GM19025 (cell line): ENCODE results near the gene UQCRQ.

Experiments used
- ATAC-seq: cut with Tn5 transposase; IDR thresholded peaks from one replicate; pipeline ENCODE4 v1.9.1; 2021; ENCODE audit warnings: mild to moderate bottlenecking, low read depth, moderate library complexity; ENCODE audit not compliant: unreplicated experiment

UQCRQ gene

GRCh38 chr5:132866342-132867045 is at the start of gene UQCRQ, which contains the start of gene GDF9:
Gene UQCRQ (plus strand): TSS chr5:132866642. CDS start chr5:132866882, 240 bp downstream.
Gene GDF9 (minus strand): TSS chr5:132866469. CDS start chr5:132864533, 1,936 bp downstream.
- ATAC-seq = peak; percentile 99

- no peak for ATAC-seq
Measured at GRCh38 chr5:132817011-132817410, 49.4 kb upstream of the UQCRQ start.

- ATAC-seq = no peak
Measured at GRCh38 chr5:132819468-132819867, 47.0 kb upstream of the UQCRQ start.

GRCh38 chr5:132820162-132820754 is 46.2 kb upstream of the UQCRQ start:
- peak; percentile 61 for ATAC-seq

- no peak for ATAC-seq
Measured at GRCh38 chr5:132821350-132821749, 45.1 kb upstream of the UQCRQ start.

- ATAC-seq = no peak
Measured at GRCh38 chr5:132821791-132822190, 44.7 kb upstream of the UQCRQ start.

- no peak for ATAC-seq
Measured at GRCh38 chr5:132822650-132823480, 43.6 kb upstream of the UQCRQ start.

- no peak for ATAC-seq
Measured at GRCh38 chr5:132823481-132824050, 42.9 kb upstream of the UQCRQ start.

GRCh38 chr5:132824426-132824825 is 42.0 kb upstream of the UQCRQ start:
- no peak for ATAC-seq

GRCh38 chr5:132825033-132825833 is 41.2 kb upstream of the UQCRQ start:
- no peak for ATAC-seq

- ATAC-seq = no peak
Measured at GRCh38 chr5:132825834-132826391, 40.5 kb upstream of the UQCRQ start.

- no peak for ATAC-seq
Measured at GRCh38 chr5:132826424-132827082, 39.9 kb upstream of the UQCRQ start.

- ATAC-seq = no peak
Measured at GRCh38 chr5:132827943-132828673, 38.3 kb upstream of the UQCRQ start.

- no peak for ATAC-seq
Measured at GRCh38 chr5:132828846-132829494, 37.5 kb upstream of the UQCRQ start.

GRCh38 chr5:132829742-132830435 is 36.6 kb upstream of the UQCRQ start:
- ATAC-seq = peak; percentile 64

GRCh38 chr5:132830436-132831094 is 35.9 kb upstream of the UQCRQ start, which contains the start of gene SHROOM1:
Gene SHROOM1 (minus strand): TSS chr5:132830647. CDS start chr5:132826140, 4,507 bp downstream.
- peak; percentile 72 for ATAC-seq
